ENCODE results near the gene LSM3.

The LSM3 gene

DNA sequence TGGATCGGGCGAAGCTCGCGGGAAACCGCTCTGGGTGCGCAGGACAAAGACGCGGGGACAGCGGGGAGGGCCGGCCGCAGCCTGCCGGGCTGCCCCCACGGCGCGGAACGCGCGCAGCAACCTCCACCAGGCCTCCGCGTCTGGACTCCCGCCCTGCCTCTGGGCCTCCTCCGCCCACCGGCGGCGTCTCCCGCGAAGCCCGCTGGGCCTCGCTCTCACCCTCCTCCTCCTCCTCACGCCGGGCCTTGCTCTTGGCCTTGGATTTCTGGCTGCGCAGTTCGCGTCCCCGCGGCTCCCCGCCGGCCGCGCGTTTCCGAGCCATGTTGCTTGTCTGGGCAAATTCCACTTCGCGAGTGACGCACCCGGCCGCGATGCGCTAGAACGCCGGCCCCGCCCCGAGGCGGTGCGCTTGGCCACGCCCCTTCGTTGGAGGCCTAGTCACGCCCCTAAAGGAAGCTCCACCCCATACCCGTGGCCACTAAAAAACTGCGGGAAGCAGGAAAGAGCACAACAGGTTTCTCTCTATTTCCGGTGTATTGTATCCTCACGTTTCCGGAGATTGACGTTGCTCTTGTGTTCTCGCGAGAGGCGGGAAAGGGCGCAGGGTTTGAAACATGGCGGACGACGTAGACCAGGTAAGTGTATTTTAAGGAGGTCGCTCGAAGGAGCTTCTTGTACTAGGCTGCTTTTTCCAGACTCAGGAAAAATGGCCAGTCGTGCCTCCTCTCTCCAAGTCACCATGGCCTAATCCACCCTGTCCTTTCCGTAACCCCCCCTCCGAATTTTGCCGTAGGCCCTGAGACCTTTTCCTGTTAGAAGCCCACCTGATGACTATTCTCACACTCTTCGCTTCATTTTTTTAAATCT is at the start of gene LSM3, which contains the start of gene XPC:
Gene LSM3 (plus strand): TSS at position 571 of the 867 bp plus-strand sequence. CDS start 44 bp downstream, at position 615.
Gene XPC (minus strand): TSS at position 355 of the 867 bp plus-strand sequence. CDS start 33 bp downstream, at position 322.
- peak; percentile 64 for DNase-seq

GRCh38 chr3:14129296-14129695 is 49.3 kb upstream of the LSM3 start:
- peak; percentile 5 for DNase-seq

- peak; percentile 6 for DNase-seq
Observed at GRCh38 chr3:14130230-14130629, 48.4 kb upstream of the LSM3 start.

GRCh38 chr3:14130707-14131106 is 47.9 kb upstream of the LSM3 start:
- DNase-seq: peak; percentile 13

DNA sequence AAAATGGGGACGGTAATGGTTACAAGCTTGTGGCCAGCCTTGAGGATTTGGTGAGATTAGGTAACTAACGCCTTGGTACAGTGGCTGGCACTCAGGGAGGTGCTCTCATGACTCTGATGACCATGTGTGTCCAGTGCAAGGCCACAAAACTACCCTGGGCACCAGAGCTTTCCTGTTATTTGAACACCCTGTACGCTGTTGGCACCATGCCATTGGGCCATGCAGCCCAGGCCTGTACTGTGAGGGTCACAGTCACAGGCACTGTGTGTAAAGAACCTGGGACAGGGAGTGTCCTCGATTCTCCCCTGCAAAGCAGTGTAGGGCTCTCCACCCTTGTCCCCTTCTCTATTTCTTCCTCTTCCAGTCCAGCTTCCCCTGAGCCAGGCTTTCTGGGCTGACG is 47.5 kb upstream of the LSM3 start:
- DNase-seq: peak; percentile 13

DNA sequence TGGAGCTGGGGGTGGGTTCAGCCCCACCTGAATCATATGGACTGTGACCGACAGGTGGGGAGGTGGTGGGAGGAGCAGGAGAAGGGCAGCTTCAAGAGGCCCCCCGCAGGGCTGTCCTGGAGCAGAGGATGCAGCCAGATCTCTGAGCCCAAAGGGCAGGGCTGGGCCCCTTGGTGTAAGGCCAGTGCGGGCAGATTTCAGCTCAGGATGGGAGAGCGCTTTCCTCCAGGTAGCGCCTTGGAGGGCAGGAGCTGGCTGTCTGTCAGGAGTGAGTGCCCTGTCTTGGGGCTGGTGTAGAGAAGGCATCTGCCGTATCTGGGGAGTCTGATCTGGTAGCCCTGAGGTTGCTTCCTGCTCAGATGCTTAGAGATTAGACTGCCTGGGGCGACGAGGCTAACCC is 46.5 kb upstream of the LSM3 start:
- no peak for DNase-seq

- DNase-seq: peak; percentile 10
Observed at GRCh38 chr3:14132689-14133088, 45.9 kb upstream of the LSM3 start.

DNA sequence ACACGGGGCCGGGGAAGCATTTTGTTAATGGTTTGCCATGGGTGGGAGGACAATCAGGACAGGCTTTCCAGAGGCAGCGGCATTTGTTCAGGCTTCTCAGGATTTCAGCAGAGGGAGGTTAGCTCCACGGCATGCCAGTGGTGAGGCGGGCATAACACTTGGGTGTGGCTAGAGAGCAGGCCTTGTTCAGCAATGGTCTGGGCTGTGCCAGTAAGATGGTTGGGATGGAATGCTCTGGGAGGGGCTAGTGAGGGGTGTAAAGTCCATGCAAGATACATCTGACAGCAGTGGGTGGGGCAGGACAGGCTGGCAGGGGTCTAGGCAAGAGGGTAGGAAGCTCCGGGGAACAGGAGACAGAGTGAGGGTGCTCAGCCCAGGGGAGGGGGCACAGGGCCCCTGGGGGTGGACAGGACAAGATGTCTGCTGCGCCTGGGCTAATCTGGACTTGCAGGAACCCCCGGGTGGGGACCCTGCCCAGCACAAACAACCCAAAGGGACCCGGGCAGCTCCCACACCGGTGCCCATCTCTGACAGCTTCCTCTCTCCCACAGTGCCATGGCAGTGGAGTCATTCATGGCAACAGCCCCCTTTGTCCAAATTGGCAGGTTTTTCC is 45.3 kb upstream of the LSM3 start:
- DNase-seq: peak; percentile 8

- no peak for DNase-seq
Observed at GRCh38 chr3:14133876-14134275, 44.7 kb upstream of the LSM3 start.

DNA sequence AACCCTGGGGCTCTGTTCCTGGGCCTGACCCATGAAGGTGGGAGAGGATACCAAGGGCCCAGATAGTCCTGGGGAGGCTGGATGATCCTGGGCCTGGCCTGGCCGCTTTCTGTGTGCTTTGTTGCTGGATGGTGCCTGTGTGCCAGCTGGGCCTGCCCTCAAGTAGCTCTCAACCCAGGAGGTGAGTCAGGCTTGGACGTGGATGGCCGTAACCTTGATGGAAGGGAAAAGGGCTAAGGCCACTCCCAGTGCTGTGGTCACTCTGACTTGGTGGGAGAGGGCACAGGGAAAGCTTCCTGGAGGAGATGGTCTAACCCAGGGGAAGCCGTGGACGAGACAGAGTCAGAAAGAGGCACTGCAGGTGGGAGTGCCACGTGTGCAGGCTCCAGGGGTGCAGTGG is 44.3 kb upstream of the LSM3 start:
- no peak for DNase-seq

- no peak for DNase-seq
Observed at GRCh38 chr3:14135581-14135980, 43.0 kb upstream of the LSM3 start.

- DNase-seq: no peak
Observed at GRCh38 chr3:14137004-14137403, 41.6 kb upstream of the LSM3 start.

GRCh38 chr3:14137445-14137844 is 41.2 kb upstream of the LSM3 start:
- DNase-seq: no peak

DNA sequence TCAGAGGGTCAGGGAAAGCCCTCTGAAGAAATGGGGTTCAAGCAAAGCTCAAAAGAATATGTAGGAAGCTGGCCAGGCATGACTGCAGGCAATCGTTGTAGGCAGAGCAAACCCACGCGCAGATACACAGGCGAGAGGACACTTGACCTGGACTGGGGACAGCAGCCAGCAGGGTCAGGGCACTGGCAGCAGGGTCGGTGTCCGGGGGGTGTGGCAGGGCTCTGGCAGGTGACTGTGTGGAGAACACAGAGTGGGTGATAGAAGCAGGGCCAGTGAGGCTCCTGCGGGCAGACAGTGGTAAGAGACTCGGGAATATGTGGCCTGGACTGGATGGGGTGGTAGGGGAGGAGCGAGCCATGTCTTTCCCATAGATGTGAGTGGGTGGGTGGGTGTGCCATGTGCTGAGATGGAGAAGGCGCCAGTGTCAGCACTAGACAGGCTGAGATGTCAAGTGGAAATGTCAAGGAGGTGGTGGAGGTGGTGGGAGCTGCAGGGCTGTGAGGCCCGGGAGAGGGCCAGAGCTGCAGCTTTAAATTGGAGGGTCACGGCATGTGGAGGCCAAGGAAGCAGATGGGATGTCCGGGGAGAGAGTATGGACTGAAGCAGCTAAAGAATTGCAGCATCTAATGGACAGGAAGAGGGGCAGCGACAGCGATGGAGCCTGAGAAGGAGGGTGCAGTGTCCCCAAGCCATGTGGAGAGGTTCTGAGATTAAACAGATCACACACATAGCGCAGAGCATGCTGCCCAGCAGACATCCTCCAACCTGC is 40.3 kb upstream of the LSM3 start:
- no peak for DNase-seq

GRCh38 chr3:14138878-14139655 is 39.5 kb upstream of the LSM3 start:
- peak; percentile 10 for DNase-seq

- DNase-seq: peak; percentile 20
Observed at GRCh38 chr3:14139771-14140170, 38.8 kb upstream of the LSM3 start.

DNA sequence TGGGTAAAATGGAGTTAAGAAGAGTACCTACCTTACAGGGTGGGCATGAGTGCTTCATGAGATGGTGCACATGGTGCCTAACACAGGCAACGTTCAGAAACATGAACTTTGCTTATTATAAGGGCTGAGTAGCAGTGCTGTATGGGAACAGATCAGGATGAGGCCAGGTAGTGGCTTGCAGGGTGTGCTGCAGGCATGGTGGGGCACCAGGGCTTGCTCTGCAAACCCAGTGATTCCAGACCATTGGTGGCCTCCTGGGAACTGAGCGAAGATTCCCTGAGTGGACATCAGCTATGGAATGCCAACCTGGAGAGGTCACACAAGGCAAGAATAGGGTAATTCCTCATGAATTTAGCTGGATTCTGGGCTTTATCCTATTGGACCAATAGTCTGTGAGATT is 37.9 kb upstream of the LSM3 start:
- DNase-seq: no peak

GRCh38 chr3:14141144-14141543 is 37.5 kb upstream of the LSM3 start:
- peak; percentile 11 for DNase-seq

GRCh38 chr3:14141602-14142341 is 36.8 kb upstream of the LSM3 start:
- no peak for DNase-seq

- no peak for DNase-seq
Observed at GRCh38 chr3:14142567-14143270, 35.9 kb upstream of the LSM3 start.
